HG03280 (cell line): ENCODE results near the gene SMARCD3.

ENCODE experiments used
- ATAC-seq: cut with Tn5 transposase; IDR thresholded peaks from one replicate; pipeline ENCODE4 v1.9.1; 2021; ENCODE audit warnings: mild to moderate bottlenecking, moderate library complexity; ENCODE audit not compliant: unreplicated experiment

Gene SMARCD3

GRCh38 chr7:151213826-151214225 is 34.7 kb downstream of the SMARCD3 start:
- no peak for ATAC-seq

DNA sequence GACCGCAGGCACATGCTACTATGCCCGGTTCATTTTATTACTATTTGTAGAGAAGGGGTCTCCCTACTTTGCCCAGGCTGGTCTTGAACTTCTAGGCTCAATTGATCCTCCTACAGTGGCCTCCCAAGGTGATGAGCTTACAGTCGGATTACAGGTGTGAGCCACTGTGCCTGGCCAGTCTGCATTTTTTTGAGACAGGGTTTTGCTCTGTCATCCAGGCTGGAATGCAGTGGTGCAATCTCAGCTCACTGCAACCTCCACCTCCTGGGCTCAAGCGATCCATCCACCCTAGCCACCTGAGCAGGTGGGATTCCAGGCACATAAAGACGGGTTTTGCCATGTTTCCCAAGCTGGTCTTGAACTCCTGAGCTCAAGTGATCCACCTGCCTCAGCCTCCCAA is 35.9 kb downstream of the SMARCD3 start:
- no peak for ATAC-seq

GRCh38 chr7:151211155-151211772 is 37.2 kb downstream of the SMARCD3 start:
- ATAC-seq, result no peak

DNA sequence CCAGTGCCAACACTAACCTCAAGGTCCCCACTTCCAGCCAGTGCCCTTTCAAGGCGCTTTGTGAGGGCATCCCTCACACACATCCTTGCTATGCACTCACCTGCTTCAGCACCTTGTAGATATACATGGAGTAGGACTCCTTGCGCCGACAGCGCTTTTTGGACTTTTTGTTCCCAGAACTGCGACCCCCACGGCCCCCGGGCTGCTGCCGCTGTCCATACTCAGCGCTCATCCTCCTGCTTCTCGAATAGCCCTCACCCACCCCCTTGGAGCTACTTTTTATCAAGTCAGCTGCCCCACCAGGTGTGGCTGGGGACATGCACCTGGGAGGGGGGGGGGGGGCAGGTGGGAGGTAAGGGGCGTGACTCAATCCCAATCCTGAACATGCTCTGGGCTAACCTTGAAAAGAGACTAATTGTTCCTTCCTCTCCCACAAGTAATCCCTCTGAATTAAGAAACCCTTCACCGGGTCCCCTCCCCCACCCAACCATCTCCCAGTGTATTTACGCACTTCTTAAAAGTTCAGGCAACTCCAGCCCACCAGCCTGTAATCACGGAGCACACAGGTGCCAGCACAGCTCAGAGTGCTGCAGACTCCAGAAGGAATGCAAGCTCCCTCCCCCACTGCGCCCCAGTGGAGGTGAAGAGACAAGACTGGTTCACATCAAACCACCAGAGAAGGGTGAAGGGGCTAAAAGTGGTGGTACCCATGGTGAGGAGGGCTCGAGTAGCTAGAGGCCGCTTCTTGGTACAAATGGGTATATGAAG is 38.2 kb downstream of the SMARCD3 start, which contains the start of gene H2BK1:
TSS of gene H2BK1 (minus strand) at position 402 of the 768 bp plus-strand sequence. CDS start at position 232, 170 bp downstream.
- no peak for ATAC-seq

- no peak for ATAC-seq
These were observed 38.9 kb downstream of the SMARCD3 start for GRCh38 chr7:151209588-151209987.

DNA sequence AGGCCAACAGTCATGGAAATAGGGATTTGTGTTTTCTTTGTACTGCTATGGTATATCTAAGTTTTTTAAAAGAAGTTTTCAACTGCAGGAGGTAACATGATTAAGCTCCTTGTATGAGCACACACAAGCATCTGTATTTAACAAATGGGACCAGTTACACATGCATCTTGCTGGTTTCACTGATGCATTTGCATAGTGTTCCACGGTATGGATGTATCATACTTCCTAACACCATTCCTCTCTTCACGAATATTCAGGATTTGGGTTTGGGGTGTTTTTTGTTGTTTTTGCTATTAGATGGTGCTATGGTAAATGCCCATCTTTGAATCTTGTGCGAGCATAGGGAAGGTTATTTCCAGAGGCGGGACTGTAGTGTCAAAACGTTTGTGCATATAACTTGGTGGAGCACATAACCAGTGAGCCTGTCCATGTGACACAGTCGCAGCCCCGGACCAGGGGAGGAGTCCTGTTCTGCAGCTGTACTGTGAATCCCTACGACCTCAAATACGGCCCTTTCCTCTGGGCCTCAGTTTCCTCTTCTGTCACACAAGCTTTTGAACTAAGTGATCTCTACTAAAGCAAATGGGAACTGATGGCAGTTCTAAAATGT is 40.1 kb downstream of the SMARCD3 start:
- ATAC-seq, result no peak

- ATAC-seq, result no peak
These were observed 40.7 kb downstream of the SMARCD3 start for GRCh38 chr7:151207804-151208203.

DNA sequence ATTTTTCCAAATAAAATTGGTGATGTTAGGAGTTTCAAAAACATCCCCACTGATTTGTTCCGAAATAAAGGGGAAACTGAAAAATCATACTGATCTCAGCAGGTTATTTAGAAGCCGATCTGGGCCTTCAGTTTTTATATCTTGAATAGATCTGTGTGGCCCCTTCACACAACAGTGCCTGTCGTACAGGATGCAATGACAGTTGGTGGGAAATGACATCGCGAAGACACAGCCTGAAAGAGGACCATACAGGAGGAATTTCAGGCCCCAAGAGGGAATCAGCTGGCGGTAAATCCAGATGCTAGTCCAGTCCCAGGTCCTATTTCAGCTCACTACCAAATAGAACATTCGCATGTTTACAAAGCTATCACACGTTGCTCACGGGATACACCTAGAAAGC is 41.2 kb downstream of the SMARCD3 start:
- no peak for ATAC-seq

DNA sequence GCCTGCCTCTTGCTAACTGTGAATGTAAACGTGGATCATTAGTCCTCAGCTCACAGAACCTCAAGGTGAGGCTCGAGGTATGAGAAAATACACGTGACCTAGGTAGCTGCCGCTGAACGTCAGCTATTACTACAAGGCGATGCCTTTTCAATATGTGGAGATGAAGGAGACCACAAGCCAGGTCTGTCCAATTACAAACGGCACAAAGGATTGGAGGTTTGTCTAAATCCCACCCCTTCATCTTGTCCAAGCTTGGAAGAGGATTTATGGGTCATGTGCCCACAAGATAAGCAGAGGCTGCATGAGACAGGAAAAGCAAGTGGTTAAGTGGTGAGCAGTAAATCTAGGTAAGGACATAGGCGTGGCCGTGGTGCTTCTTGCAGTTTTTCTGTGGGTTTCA is 41.6 kb downstream of the SMARCD3 start:
- ATAC-seq, result no peak

DNA sequence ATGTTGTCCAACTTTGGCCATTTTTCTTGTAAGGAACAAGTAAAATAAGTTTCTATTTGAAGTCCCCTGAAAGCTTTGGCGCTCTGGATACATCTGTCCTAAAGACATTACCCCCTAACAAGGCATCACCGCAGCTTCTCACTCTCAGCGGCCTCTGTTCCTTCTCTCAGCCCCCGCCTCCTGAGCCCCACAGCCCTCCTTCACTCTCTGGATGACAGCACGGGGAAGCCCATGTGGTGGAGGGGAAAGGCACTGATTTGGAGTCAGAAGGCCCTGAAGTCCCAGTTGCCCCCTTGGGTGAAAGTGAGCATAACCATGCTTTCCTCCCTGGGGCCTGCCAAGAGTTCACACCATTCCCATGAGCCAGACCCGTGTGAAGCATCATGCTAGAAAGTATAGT is 42.8 kb downstream of the SMARCD3 start:
- ATAC-seq, result no peak

DNA sequence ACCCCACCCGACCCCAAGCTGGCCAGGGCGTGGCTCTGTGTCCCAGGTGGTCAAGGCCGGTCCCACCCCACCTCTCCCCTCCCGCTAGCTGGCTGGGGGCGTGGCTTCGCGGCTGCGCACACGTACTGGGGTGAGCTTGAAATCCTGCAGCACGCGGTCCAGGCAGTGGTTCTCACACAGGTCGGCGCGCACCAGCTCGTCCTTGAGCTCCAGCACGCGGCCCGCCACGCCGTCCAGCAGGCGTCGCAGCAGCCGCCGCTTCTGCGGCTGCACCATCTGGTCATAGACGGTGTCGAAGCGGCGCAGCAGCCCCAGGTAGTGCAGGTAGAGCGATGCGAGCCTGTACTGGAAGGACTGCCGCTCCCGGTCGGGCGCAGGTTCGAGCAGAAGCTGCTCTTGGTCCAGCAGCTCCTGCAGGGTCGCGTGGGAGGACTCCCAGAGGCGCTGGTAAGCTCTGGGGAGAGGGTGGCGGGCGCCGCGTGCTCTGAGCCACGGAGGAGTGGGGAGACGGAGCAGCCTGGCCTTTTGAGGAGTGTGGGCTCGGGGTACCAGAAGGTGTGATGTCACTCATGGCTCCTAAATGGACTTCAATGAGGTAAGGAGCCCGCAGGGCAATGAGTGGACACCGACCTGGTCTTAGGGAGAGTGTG is 44.0 kb downstream of the SMARCD3 start:
- no peak for ATAC-seq

GRCh38 chr7:151202836-151203235 is 45.7 kb downstream of the SMARCD3 start:
- ATAC-seq, result no peak

GRCh38 chr7:151201751-151202150 is 46.7 kb downstream of the SMARCD3 start:
- ATAC-seq, result no peak

- ATAC-seq, result no peak
These were observed 47.1 kb downstream of the SMARCD3 start for GRCh38 chr7:151201344-151201743.

DNA sequence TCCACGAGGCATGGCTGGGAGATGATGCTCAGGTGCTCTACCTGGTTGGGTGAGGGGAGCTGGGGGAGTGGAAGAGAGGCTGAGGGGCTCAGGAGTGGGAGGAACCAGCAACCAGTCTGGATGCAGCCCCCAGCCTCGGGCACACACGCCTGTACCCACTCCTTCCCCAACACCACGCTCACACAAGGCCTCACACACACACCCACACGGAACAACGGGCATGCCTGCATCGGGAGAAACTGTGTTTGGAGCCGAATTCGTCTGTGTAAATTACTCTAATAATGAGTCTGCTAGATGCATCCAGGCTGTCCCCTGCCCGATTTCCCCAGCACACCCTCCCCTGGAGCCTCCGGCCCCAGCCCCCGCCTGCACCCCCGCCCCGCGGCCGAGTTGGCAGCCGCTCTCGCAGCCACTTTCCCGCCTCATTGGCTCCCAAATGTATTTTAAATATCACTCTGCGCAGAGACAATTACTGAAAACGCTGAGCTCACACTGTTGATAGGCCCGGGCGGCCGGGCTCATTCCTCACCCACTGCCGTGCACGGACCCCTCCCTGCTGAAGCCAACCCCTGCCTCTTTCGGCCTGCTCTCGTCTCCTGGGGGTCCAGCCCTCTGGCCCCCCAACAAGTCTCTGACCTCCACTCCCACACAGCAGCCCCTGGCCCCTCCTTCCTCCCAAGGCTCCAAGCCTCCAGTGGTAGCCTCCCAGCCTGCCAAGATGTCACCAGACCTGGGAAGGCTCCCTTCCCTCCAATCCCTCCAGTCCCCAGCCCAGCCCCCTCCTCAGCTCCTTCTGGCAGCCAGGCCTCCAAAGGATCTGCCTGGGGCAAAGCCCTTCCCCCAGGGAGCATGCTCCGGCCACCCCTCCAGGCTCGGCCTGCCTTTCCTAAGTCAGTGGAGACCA is 49.3 kb downstream of the SMARCD3 start:
- no peak for ATAC-seq

DNA sequence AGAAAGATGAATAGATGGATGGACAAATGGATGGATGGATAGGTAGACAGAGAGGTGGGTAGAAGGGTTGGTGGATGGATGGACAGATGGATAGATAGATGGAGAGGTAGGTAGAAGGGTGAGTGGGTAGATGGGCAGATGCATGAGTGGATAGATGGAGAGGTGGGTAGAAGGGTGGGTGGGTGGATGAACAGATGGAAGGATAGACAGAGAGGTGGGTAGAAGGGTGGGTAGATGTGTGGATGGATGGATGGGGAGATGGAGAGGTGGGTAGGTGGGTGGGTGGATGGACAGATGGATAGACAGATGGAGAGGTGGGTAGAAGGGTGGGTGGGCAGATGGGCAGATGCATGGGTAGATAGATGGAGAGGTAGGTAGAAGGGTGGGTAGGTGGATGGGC is 50.6 kb downstream of the SMARCD3 start:
- no peak for ATAC-seq

DNA sequence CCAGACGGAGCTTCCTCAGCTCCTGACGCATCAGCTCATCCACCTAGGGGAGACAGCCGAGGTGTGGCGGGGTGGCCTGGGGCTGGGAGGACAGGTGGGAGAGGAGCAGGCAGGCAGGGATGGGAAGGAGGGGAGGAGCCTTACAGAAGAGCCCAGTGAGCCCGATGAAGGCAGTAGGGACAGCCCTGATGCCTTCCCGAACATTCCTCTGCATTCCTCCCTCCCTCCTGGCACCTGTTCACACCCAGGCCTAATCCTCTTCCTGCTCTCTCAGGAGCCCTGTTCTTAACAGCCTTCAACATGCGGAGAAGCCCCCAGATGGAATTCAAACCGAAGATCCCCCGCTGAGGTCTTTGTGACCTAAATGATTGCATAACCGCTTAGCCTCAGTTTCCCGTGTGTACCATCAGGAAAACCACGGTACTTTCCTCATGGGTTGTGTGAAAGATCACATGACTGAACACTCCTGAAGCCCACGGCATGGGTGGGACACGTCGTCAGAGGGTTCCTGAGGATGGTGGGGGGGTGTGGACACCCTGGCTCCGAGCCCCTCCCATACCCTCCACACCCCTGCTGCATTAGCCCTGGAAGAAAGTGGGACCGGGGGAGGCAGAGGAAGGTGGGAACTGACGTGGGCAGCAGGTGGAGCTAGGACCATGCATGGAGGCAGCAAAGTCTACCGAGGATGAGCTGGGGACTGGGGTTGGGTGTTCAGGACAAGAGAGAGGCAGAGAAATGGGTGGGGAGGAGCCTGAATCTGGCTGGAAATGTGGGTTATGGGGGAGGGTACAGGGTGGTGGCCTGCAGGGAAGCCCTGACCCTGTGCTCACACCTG is 52.7 kb downstream of the SMARCD3 start:
- no peak for ATAC-seq

DNA sequence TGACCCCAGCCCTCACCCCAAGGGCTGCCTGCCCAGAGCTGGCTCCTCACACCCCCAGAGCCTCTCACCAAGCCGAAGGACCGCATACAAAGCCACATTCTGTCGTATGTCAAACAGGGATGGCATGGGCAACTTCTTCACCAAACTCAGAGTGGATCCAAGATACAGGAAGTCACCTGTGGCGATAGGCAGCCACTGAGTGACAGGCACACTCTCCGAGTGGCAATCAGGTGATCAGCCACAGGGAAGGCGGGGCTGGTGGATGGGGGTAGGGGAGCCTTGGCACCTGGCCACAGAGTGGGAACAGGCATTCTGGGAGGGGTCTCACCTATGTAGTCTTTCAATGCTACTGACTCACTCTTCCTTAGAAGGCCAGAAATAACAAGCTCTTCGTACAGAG is 54.3 kb downstream of the SMARCD3 start:
- no peak for ATAC-seq

GRCh38 chr7:151193203-151193978 is 55.1 kb downstream of the SMARCD3 start:
- no peak for ATAC-seq
